Sigmoid colon (tissue), 4 donors: ENCODE data around the gene CYP26B1.

ENCODE experiments used
- POLR2A ChIP-seq, 2 donors: fragments of 450-650 bp; IDR thresholded peaks; one replicate each; pipeline ENCODE4 v1.6.1; 2016; ENCODE audit warnings: antibody characterized with exemption in 2 of 2, mild to moderate bottlenecking in 2 of 2, moderate library complexity in 2 of 2
- POLR2AphosphoS5 ChIP-seq, 4 donors: sonication (generic); formaldehyde crosslinking; IDR thresholded peaks; one replicate each; pipeline ENCODE4 v1.6.1; 2017; ENCODE audit warnings: antibody characterized with exemption in 4 of 4
- TF ChIP-seq, protein P1 (sequence below), 4 experiments: fragments of 450-650 bp in 3 of 4; fragments of 200-600 bp in 1 of 4; IDR thresholded peaks; one replicate each; pipeline ENCODE4 v1.5.1; 2016 to 2019; ENCODE audit warnings: antibody characterized with exemption in 4 of 4, mild to moderate bottlenecking in 3 of 4, moderate library complexity in 2 of 4

GRCh38 chr2:72131371-72131891 lies 16.2 kb downstream of the CYP26B1 start:
- TF ChIP-seq POLR2AphosphoS5 (IDR thresholded peaks at IDR 0.05) (no peak), POLR2A (IDR thresholded peaks at IDR 0.05) (no peak)
- TF ChIP-seq, protein P1, sequence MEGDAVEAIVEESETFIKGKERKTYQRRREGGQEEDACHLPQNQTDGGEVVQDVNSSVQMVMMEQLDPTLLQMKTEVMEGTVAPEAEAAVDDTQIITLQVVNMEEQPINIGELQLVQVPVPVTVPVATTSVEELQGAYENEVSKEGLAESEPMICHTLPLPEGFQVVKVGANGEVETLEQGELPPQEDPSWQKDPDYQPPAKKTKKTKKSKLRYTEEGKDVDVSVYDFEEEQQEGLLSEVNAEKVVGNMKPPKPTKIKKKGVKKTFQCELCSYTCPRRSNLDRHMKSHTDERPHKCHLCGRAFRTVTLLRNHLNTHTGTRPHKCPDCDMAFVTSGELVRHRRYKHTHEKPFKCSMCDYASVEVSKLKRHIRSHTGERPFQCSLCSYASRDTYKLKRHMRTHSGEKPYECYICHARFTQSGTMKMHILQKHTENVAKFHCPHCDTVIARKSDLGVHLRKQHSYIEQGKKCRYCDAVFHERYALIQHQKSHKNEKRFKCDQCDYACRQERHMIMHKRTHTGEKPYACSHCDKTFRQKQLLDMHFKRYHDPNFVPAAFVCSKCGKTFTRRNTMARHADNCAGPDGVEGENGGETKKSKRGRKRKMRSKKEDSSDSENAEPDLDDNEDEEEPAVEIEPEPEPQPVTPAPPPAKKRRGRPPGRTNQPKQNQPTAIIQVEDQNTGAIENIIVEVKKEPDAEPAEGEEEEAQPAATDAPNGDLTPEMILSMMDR (IDR thresholded peaks at IDR 0.05) = no peak
